Islet of Langerhans (tissue), 1 donor: ENCODE results near the gene MT1A.

Source experiments
- FAIRE-seq: peaks from one replicate; lab custom pipeline; 2011; peaks lifted over from hg19 to GRCh38; lab: Jason Lieb, UNC

MT1A gene

GRCh38 chr16:56632156-56632847, 6.2 kb upstream of the MT1A start, which contains the start of gene MT1M:
MT1M (plus strand) TSS chr16:56632659; CDS start chr16:56632732, 73 bp downstream.
- FAIRE-seq: no peak

- FAIRE-seq: no peak
Measured at GRCh38 chr16:56632848-56633365, 5.6 kb upstream of the MT1A start.

GRCh38 chr16:56633535-56633934, 4.9 kb upstream of the MT1A start:
- no peak for FAIRE-seq

GRCh38 chr16:56634715-56635440, 3.6 kb upstream of the MT1A start:
- no peak for FAIRE-seq

DNA sequence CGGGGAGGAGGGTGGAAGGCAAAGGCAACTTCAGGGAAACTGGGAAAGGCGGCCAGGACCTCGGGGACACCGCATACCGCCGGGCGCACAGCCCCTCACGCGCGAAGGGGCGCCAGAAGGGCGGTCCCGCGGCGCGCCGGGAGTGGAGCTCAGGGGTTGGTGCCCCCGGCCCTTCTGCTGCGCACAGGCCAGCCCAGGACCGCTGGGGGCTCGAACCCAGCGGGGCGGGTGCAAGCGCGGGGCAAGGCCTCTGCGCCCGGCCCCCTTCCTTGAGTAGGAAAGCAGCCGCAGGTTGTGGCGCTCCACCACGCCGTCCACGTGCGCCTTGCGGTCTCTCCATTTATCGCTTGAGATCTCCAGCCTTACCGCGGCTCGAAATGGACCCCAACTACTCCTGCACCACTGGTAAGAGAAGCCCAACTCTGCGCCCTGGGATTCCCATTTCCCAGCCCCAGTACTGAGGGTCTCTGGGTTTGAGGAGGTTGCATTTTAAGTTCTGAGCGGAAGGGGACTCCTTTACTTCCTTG, 3.0 kb upstream of the MT1A start:
- no peak for FAIRE-seq

DNA sequence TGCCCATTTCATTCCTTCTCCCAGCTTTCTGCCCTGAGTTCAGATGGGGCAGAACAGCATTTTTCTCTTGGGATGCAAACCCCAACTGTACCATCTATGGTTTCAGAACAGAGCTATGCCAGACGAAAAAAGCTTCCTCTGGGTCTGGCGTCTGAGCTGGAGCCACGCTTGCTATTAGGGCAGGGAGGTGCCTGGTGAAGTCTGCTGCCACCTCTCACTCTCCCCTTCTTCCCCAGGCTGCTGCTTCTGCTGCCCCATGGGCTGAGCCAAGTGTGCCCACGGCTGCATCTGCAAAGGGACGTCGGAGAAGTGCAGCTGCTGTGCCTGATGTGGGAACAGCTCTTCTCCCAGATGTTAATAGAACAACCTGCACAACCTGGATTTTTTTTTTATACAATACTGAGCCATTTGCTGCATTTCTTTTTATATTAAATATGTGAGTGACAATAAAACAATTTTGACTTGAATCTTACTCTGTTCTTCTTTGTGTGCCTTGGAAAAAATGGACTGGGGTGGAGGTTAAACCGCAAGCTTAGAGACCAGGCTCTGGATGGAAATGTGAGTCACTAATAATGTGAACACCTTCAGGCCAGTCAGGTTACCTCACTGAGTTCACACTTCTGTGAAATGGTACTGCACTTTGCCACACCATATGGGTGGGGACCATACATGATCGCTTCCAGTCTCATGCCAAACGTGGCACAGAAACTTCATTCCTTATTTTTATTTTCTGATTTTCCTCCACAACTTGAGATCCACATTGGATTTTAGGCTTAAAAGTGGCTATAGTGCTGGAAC, 1.7 kb upstream of the MT1A start:
- FAIRE-seq: no peak

- FAIRE-seq: no peak
Measured at GRCh38 chr16:56639045-56639444, 579 bp downstream of the MT1A start.

GRCh38 chr16:56640076-56640475, 1.6 kb downstream of the MT1A start:
- no peak for FAIRE-seq

- FAIRE-seq: no peak
Measured at GRCh38 chr16:56641166-56641565, 2.7 kb downstream of the MT1A start.

GRCh38 chr16:56643080-56643778, 4.8 kb downstream of the MT1A start:
- FAIRE-seq: no peak

- FAIRE-seq: no peak
Measured at GRCh38 chr16:56643833-56644232, 5.4 kb downstream of the MT1A start.

DNA sequence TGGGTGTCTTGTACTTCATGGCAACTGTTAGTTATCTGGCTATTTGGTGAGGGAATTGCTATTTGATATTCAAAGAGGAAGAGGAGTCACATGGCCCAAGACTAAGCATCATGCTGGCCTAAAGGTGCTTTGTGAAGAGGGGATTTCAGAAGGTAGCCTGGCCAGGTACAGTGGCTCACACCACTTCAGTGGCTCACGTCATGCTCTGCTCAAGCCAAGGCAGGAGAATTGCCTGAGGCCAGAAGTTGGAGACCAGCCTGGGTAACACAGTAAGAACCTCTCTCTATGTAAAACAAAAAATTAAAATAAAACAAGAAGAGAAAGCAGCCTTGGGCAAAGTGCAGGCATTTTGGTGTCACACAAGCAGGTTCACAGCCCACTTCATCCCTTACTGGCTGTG, 6.8 kb downstream of the MT1A start:
- FAIRE-seq: no peak

- no peak for FAIRE-seq
Measured at GRCh38 chr16:56645838-56646237, 7.4 kb downstream of the MT1A start.

DNA sequence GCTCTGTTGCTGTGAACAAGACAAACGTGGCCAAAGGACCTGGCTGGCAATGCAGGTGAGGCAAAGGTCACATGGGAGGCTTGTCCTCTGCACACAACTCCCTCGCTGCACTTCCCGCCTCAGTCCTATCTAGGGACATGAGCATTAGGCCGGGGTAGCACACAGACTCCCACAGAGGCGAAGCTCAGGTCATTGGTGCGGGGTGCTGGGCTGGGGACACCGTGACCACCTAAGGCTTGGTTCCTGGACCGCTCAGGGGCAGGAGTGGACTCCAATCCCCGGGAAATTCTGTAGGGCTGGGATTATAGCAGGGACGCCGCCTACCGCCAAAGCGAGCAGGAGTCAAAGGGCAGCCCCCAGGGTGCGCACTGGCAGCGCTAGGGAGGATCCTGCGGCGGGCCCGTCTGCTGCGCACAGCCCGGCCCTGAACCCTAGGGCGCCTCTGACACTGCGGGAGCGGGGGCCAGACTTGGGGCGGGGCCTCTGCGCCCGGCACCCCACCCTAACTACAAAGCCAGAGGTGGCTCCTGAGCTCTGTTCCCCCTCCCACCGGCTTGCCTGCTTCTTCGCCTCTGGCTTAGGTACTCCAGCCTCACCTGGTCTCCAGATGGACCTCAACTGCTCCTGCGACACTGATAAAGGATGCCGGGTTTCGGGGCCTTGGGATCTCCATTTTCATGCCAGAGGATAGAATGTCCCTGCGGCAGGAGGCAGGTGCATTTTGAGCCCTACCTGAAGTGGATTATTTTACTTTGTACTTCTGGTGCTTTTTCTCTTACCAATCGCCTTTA, 9.4 kb downstream of the MT1A start:
- no peak for FAIRE-seq

DNA sequence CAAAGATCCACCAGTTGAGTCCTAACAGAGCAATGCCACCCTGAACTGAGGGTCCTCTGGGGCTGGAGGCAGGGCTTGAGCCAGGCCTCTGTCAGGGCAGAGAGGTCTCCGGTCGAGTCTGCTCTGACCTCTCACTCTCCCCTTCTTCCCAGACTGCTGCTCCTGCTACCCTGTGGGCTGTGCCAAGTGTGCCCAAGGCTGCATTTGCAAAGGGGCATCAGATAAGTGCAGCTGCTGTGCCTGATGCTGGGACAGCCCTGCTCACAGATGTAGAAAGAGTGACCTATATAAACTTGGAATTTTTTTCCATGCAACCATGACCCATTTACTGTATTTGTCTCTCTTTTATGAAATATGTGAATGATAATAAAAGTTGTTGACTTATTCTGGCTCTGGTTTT, 10.8 kb downstream of the MT1A start:
- no peak for FAIRE-seq

DNA sequence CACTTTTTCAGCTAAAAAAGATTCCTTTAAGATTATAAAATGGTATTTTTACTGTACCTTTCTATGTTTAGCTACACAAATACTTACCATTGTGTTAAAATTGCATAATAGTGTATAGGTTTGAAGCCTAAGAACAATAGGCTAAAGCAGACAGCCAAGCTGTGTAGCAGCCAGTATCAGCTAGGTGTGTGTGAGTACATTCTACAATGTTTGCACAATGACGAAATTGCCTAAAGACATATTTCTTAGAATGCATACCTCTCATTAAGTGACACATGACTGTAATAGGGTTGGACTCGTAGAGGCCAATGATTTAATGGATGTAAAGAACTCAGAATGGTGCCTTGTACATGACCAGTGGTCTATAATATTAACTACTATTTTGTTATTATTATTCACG, 11.4 kb downstream of the MT1A start:
- no peak for FAIRE-seq

GRCh38 chr16:56651586-56651985, 13.1 kb downstream of the MT1A start, which contains the start of gene MT1B:
MT1B (plus strand) TSS chr16:56651886; CDS start chr16:56651954, 68 bp downstream.
- FAIRE-seq: no peak

DNA sequence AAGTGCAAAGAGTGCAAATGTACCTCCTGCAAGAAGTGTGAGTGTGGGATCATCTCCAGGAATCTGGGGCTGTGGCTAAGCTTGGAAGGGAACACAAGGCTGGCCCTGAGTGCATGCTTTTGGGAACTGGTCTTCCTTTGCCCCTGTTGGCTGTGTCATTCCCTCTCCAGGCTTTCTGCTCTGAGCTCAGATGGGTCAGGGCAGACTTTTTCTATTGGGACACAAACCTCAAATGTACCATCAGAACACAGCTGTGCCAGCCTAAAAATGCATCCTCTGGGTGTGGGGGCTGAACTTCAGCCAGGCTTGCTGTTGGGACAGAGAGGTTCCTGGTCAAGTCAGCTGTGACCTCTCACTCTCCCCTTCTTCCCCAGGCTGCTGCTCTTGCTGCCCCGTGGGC, 14.1 kb downstream of the MT1A start:
- FAIRE-seq: no peak

DNA sequence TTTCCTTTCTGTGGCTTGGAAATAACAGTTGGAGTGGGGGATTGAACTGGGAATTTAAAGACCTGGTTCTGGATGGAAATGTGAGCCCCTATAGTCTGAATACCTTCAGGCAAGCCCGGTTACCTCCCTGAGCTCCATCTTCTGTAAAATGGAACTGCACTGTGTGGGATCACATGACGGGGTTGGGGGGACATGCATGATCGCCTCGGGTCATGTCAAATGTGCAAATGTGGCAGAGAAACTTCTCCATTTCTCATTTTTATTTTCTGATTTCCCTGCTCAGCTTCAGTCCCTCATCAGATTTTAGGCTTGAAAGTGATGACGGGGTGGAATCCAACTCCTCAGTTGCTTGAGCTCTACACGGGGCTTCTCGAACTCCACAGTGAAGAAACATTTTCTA, 14.8 kb downstream of the MT1A start:
- FAIRE-seq: no peak

DNA sequence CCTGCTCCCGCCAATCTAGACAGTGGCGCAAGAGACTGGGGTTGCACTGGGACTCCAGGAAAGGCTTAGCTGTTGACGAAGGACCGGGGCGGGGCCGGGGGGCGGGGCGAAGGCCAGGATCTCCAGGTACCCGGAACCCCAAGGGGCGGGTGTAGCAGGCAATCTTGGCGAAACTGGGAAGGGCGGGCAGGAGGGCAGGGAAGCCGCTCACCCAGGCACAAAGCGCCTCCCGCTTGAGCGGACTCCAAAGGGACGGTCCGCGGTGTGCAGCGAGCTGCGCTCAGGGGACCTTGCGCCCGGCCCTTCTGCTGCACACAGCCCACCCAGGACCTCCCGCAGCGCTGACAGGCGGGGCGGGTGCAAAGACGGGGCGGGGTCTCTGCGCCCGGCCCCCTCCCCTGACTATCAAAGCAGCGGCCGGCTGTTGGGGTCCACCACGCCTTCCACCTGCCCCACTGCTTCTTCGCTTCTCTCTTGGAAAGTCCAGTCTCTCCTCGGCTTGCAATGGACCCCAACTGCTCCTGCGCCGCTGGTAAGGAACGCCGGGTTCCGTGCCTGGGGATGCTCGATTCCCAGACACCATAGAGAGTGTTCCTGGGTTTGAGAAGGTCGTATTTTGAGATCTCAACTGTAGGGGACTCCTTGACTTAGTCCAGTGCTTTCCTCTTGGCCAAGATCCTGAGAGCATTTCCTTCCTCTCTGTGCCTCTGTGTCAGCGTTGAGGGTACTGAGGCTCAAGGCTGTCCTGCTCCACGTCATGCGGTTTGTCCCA, 19.3 kb downstream of the MT1A start, which contains the start of gene MT1F:
Gene MT1F (plus strand): TSS at position 405 of the 772 bp plus-strand sequence. CDS start 100 bp downstream, at position 505.
- FAIRE-seq: no peak
